ENCODE measurements around the gene CHORDC1.
"Not testable (repeated sequence)": the region's sequence is repeated elsewhere in the genome, so short reads cannot be mapped to it uniquely, and the experiment has no call there.

The CHORDC1 gene

DNA sequence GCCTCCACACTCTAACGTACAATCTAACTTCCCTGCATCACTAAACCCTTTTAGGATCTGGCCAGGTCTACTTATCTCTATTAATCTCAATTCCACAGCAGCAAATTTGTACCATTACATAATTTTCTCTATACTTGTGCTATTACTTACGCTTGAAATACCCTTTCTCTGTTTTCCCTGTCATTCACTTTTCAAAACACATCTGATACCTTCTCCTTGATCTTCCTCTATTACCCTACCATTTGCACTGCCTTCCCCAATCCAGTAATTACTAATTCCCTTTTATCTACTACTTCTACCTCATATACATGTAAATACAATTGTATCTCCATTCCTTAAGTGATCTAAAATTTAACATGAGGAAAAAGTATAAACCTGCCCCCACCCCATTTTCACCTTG lies 14.0 kb downstream of the CHORDC1 start:
- H3K27me3 ChIP-seq (ENCODE audit: low read depth, low read length): no peaks in the 10 kb centered on the region
- H4K20me1 ChIP-seq (ENCODE audit: insufficient read depth, low read length): no peaks in the 10 kb centered on the region
- TF ChIP-seq EZH2phosphoT487 (IDR thresholded peaks at IDR 0.05; ENCODE audit: low read depth): no peak
- TF ChIP-seq, protein P1, sequence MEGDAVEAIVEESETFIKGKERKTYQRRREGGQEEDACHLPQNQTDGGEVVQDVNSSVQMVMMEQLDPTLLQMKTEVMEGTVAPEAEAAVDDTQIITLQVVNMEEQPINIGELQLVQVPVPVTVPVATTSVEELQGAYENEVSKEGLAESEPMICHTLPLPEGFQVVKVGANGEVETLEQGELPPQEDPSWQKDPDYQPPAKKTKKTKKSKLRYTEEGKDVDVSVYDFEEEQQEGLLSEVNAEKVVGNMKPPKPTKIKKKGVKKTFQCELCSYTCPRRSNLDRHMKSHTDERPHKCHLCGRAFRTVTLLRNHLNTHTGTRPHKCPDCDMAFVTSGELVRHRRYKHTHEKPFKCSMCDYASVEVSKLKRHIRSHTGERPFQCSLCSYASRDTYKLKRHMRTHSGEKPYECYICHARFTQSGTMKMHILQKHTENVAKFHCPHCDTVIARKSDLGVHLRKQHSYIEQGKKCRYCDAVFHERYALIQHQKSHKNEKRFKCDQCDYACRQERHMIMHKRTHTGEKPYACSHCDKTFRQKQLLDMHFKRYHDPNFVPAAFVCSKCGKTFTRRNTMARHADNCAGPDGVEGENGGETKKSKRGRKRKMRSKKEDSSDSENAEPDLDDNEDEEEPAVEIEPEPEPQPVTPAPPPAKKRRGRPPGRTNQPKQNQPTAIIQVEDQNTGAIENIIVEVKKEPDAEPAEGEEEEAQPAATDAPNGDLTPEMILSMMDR (IDR thresholded peaks at IDR 0.05; ENCODE audit: low read depth, low read length): no peak
- H3K36me3 ChIP-seq (replicated peaks; ENCODE audit: low read depth, low read length): peaks cover 68% of the 10 kb centered on the region
- no peak overlapping the region for H3K27ac ChIP-seq (ENCODE audit: low read length)
- H3K79me2 ChIP-seq (ENCODE audit: low read length): peaks cover 57% of the 10 kb centered on the region
- H2AFZ ChIP-seq (ENCODE audit: low read depth, low read length): no peak overlapping the region
- no peaks in the 10 kb centered on the region for H3K4me1 ChIP-seq (ENCODE audit: low read length)
- H3K4me2 ChIP-seq (ENCODE audit: low read length): no peak overlapping the region
- no peak overlapping the region for H3K4me3 ChIP-seq (ENCODE audit: low read length)
- no peak overlapping the region for H3K9ac ChIP-seq (ENCODE audit: low read length)
- H3K9me3 ChIP-seq (ENCODE audit: insufficient read depth, low read length): no peaks in the 10 kb centered on the region

DNA sequence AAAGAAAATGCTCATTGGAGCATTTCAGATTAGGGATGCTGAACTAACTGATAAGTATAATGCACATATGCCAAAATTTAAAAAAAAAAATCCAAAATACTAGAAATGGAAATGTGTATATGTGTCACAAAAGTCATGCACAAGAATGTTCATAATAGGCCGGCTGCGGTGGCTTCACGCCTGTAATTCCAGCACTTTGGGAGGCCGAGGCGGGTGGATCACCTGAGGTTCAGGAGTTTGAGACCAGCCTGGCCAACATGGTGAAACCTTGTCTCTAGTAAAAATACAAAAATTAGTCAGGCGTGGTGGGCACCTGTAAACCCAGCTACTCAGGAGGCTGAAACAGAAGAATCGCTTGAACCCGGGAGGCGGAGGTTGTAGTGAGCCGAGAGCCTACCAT lies 14.9 kb downstream of the CHORDC1 start:
- H3K27me3 ChIP-seq (ENCODE audit: low read depth, low read length); H3K4me2 ChIP-seq (ENCODE audit: low read length); H3K4me1 ChIP-seq (ENCODE audit: low read length); H3K4me3 ChIP-seq (ENCODE audit: low read length); H2AFZ ChIP-seq (ENCODE audit: low read depth, low read length); H3K9me3 ChIP-seq (ENCODE audit: insufficient read depth, low read length); H3K9ac ChIP-seq (ENCODE audit: low read length); H3K27ac ChIP-seq (ENCODE audit: low read length); H4K20me1 ChIP-seq (ENCODE audit: insufficient read depth, low read length): not testable (repeated sequence)
- H3K36me3 ChIP-seq (replicated peaks; ENCODE audit: low read depth, low read length): peaks cover 69% of the 10 kb centered on the region
- peaks cover 49% of the 10 kb centered on the region for H3K79me2 ChIP-seq (ENCODE audit: low read length)

DNA sequence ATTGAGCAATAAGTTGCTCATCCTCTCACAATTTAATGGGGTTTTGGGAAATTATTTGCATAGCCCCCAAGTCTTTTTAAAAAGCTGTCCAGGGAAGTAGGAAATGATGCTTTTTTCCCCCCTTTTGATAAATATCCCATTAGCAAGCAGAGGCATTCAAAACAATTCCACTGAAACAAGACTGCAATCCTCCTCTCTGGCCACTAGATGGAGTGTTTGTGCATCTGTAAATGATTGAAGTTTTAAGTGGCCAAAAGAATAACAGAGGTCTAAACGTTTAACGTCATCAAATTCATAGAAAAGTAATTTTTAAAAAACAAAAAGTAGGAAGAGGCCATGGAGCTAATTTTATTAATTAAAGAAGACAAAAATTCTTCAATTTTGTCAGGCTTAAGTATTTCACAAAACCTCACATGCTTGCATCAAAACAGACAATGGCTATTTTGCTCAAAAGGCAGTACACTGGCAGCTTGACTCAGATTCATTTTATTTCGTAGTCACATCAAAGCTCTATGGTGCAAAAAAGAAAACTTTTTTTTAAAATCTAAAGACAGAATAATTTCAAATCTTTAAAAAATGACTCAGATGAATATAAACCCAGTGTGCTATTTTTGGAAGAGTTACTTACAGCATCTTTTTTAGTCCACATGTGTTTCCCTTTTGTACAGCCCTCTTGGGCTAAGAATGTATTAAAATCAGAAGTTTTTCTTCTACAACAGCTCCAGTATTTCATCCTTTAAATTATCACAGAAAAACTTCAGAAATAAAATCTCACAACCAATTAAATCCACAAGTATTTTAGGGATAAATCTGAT lies 17.8 kb downstream of the CHORDC1 start:
- H3K79me2 ChIP-seq (ENCODE audit: low read length): peaks cover 26% of the 10 kb centered on the region
- no peak overlapping the region for H3K4me3 ChIP-seq (ENCODE audit: low read length)
- H3K4me1 ChIP-seq (ENCODE audit: low read length): no peaks in the 10 kb centered on the region
- peaks cover 54% of the 10 kb centered on the region for H3K36me3 ChIP-seq (replicated peaks; ENCODE audit: low read depth, low read length)
- H3K9ac ChIP-seq (ENCODE audit: low read length): no peak overlapping the region
- no peak overlapping the region for H3K4me2 ChIP-seq (ENCODE audit: low read length)
- TF ChIP-seq, protein P1 (IDR thresholded peaks at IDR 0.05; ENCODE audit: low read depth, low read length): peak; percentile 91
- no peak for TF ChIP-seq EZH2phosphoT487 (IDR thresholded peaks at IDR 0.05; ENCODE audit: low read depth)
- no peaks in the 10 kb centered on the region for H4K20me1 ChIP-seq (ENCODE audit: insufficient read depth, low read length)
- H2AFZ ChIP-seq (ENCODE audit: low read depth, low read length): no peak overlapping the region
- no peak overlapping the region for H3K27ac ChIP-seq (ENCODE audit: low read length)
- H3K27me3 ChIP-seq (ENCODE audit: low read depth, low read length): no peaks in the 10 kb centered on the region
- H3K9me3 ChIP-seq (ENCODE audit: insufficient read depth, low read length): no peaks in the 10 kb centered on the region

DNA sequence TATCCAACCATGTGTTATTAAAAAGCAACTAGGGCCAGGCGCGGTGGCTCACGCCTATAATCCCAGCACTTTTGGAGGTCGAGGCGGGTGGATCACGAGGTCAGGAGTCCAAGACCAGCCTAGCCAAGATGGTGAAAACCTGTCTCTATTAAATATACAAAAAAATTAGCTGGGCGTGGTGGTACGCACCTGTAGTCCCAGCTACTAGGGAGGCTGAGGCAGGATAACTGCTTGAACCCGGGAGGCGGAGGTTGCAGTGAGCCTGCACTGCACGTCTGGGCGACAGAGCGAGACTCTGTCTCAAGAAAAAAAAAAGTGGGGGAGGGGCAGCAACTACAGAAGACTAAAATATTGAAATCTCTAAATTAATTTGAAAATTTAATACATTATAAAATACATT lies 18.4 kb downstream of the CHORDC1 start:
- no peaks in the 10 kb centered on the region for H3K4me1 ChIP-seq (ENCODE audit: low read length)
- no peak overlapping the region for H2AFZ ChIP-seq (ENCODE audit: low read depth, low read length)
- TF ChIP-seq, protein P1 (IDR thresholded peaks at IDR 0.05; ENCODE audit: low read depth, low read length): no peak
- TF ChIP-seq EZH2phosphoT487 (IDR thresholded peaks at IDR 0.05; ENCODE audit: low read depth): no peak
- H3K36me3 ChIP-seq (replicated peaks; ENCODE audit: low read depth, low read length): peaks cover 48% of the 10 kb centered on the region
- H3K4me3 ChIP-seq (ENCODE audit: low read length): no peak overlapping the region
- H3K27ac ChIP-seq (ENCODE audit: low read length): no peak overlapping the region
- H3K79me2 ChIP-seq (ENCODE audit: low read length): peaks cover 20% of the 10 kb centered on the region
- H3K27me3 ChIP-seq (ENCODE audit: low read depth, low read length): no peaks in the 10 kb centered on the region
- no peak overlapping the region for H3K4me2 ChIP-seq (ENCODE audit: low read length)
- H4K20me1 ChIP-seq (ENCODE audit: insufficient read depth, low read length): no peaks in the 10 kb centered on the region
- no peaks in the 10 kb centered on the region for H3K9me3 ChIP-seq (ENCODE audit: insufficient read depth, low read length)
- H3K9ac ChIP-seq (ENCODE audit: low read length): no peak overlapping the region

Measured in OCI-LY3 (cell line).